NCI-H1436 treated with DMSO at 0.1 percent for 48 hours (cell line): ENCODE measurements around the gene SLC17A4.
"Not testable (repeated sequence)": the region's sequence is repeated elsewhere in the genome, so short reads cannot be mapped to it uniquely, and the experiment has no call there.

ENCODE experiments used
- DNase-seq: peaks from one replicate; lab custom pipeline; 2025; lab: John Stamatoyannopoulos, UW

Gene SLC17A4, protein sequence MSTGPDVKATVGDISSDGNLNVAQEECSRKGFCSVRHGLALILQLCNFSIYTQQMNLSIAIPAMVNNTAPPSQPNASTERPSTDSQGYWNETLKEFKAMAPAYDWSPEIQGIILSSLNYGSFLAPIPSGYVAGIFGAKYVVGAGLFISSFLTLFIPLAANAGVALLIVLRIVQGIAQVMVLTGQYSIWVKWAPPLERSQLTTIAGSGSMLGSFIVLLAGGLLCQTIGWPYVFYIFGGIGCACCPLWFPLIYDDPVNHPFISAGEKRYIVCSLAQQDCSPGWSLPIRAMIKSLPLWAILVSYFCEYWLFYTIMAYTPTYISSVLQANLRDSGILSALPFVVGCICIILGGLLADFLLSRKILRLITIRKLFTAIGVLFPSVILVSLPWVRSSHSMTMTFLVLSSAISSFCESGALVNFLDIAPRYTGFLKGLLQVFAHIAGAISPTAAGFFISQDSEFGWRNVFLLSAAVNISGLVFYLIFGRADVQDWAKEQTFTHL

GRCh38 chr6:25754535-25754934 is at the start of gene SLC17A4:
SLC17A4 (plus strand) TSS chr6:25754742; CDS start chr6:25761963, 7,221 bp downstream.
- no peak for DNase-seq

DNA sequence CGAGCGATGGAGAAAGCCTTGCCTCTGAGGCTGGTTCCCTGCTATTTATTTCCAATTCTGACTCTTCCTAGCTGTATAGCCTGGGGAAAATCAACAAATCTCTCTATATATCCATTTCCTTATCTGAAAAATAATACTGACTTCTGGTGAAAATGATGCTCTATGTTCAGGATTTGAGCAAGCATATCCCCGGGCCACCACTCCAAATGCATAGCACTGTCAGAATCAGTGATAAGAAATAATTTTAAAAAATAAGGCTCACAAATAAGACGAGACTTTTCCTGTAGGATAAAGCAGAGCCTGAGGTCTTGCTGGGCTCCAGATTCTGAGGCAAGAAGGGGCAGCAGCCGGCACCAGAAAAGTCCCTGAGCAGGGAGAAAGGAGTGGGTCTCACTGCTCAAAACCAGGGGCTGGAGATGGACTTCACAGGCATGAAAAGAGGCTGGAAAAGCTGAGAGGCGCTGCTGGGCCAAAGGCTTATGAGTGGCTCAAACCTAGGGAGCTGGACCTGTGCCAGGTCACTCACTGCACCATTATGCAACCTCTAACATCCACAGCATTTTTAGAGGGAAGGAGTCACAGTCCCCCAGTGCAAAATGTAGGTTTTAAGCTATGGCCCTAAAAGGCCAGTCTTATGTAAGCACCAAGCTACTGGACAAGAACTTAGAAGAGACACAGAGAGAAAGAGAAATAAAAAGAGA is 48.1 kb upstream of the SLC17A4 start:
- DNase-seq: no peak

- DNase-seq: no peak
Measured at GRCh38 chr6:25709761-25710160, 44.8 kb upstream of the SLC17A4 start.

DNA sequence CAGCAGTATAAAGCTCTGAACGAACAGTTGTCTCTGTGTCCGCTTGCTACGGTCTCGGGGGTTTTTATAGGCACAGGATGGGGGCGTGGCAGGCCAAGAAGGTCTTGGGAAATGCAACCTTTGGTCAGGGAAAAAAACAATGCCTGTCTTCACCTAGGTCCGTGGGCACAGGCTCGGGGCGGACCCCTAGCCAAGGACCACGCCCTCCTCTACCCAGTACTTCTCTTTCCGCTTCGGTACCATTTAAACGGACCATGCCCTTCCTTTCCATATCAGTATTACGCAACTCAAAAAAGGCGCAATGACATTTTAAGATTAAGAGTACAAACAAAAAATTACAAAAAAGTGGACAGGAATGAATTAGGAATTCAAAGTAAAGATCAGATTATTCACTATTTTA is 44.3 kb upstream of the SLC17A4 start:
- no peak for DNase-seq

- peak; percentile 29 for DNase-seq
Measured at GRCh38 chr6:25713824-25714223, 40.7 kb upstream of the SLC17A4 start.

GRCh38 chr6:25714765-25715164 is 39.8 kb upstream of the SLC17A4 start:
- no peak for DNase-seq

GRCh38 chr6:25715794-25716193 is 38.7 kb upstream of the SLC17A4 start:
- DNase-seq: no peak

DNA sequence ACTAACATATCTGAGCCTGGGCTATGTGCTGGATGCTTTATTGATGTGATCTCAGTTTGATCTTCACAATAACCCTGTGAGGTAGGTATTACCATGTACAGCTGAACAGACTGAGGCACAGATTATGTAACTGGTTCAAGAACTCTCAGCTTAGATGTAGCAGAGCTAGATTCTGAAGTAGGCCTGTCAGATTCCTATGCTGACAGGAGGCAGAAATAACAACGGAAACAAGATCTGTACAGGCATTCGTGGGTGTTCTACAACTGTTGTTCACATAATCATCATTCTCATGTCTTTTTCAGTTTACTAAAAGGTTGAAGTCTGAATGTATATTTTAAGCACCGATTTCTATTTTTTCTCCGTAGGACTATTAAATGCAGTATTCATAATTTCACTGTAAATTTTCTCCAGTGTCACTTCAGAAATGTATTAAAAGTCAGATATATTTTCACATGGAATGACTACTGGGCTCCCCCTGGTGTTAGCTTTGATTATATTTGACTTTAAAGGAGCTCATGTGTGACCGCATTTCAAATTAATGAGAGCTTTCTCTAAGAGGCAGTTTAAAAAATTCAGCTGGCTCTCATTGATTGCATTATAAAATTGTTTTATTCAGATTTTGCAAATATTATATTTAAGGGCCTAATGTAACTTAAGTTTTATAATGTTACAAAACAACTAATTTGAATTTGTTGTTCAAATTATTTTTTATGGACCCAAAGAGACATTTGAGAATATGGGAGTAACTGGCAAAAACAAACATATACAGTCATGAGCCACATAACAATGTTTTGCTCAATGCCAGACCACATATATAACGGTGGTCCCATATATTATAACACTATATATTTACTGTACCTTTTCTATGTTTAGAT is 36.4 kb upstream of the SLC17A4 start:
- DNase-seq: no peak

DNA sequence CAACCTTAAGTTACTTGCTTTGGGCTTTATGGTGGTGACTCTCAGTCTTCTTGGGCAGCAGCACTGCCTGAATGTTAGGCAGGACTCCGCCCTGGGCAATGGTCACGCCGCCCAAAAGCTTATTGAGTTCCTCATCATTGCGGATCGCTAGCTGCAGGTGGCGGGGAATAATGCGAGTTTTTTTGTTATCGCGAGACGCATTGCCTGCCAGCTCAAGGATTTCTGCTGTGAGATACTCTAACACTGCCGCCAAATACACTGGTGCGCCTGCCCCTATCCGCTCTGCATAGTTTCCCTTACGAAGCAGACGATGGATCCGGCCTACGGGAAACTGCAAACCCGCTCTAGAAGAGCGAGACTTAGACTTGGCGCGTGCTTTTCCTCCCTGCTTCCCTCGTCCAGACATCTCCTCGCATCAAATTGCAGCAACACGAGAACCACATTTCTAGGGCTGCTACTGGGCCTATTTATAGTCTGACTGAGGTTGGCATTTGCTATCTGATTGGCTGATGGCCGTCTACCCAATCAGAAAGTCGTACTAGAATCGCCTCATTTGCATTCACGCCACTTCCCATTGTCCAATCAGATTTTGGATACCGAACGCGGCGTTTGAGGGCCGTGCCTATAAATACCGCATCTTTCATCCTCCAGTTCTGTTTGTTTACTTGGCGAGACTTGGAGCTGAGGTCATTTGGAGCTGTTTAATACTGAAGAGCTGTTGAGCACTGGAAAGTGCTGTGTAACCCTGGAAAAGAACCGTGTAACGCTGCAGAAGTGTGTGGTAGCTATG is 28.2 kb upstream of the SLC17A4 start:
- DNase-seq: no peak

DNA sequence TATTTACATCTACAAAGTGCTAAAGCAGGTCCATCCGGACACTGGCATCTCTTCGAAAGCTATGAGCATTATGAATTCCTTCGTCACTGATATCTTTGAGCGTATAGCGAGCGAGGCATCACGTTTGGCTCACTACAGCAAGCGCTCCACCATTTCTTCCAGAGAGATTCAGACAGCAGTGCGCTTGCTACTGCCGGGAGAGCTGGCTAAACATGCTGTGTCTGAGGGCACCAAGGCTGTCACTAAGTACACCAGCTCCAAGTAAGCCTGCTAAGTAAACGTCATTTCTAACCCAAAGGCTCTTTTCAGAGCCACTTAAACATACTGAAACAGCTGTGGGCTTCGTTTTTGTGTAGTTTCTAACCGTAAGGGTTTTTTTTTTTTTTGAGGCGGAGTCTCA is 27.5 kb upstream of the SLC17A4 start:
- DNase-seq: no peak

GRCh38 chr6:25730907-25731306 is 23.6 kb upstream of the SLC17A4 start:
- no peak for DNase-seq

- DNase-seq: no peak
Measured at GRCh38 chr6:25731721-25732120, 22.8 kb upstream of the SLC17A4 start.

GRCh38 chr6:25732468-25733198 is 21.9 kb upstream of the SLC17A4 start:
- DNase-seq: no peak

DNA sequence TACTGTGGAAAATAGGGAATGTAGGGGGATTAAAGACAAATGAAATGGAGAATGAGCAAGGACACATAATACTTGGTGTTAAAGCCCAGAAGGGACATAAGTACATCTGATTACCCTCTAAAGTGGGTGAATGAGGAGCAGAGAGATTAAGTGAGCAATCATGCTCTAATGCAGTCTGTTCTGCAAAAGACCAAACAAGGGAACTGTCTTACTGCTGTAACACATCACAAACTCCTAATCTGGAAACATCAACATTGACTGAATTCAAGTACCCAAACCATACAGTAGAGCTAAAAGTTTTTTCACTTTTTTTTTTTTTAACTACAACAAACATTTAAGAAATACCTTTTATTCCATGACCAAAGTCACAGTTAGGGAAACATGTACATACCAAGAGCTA is 19.3 kb upstream of the SLC17A4 start:
- DNase-seq: no peak

DNA sequence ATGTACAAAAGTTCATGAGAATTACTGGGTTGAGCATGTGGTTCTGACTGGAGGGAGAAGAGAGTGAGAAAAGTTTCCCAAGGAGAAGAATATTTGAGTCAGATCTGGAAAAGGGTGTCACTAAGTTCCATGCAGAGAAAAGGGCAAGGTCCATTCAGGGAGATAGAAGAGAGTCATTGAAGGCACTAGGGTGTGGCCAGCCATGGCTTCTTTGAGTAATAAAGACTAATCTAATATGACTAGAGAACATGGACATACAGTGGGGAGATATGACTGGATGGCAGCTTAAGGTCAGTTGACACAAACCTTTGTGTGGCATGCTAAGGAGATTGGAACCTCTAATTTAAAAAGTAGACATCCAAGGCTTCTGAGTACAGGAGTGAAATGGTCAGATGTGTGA is 10.7 kb upstream of the SLC17A4 start:
- no peak for DNase-seq

GRCh38 chr6:25745836-25746235 is 8.7 kb upstream of the SLC17A4 start:
- DNase-seq: no peak

DNA sequence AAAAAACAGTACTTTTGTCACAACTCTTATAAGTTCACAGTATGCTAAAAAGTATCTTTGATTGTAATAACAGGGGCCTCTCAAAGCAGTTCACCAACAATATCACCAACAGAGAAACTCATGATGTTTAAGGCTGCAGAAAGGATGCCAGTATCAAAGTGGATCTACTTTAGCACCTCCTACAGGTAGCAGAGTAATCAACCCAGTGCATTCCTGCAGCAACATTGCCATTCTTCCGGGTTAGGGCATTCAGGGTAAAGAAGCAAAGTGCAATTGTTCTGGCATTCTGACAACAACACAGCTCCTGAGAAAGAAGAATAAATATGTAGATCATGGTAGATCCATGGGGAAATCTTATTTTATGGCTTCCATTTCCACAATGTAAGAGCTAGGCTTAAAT is 7.6 kb upstream of the SLC17A4 start:
- DNase-seq: no peak

DNA sequence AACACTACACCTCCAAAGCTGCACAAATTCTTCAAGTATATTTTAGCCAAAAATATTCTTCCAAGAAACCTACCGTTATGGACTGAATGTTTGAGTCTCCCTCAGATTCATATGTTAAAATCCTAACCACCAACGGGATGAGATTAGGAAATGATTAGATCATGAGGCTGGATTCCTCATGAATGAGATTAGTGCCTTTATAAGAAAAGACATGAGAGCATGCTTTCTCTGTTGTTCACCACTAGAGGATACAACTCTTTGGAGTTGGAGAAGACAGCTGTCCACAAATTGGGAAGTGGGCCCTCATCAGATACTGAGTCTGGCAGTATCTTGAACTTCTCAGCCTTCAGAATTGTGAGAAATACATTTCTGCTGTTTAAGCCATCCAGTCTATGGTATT is 7.1 kb upstream of the SLC17A4 start:
- no peak for DNase-seq

DNA sequence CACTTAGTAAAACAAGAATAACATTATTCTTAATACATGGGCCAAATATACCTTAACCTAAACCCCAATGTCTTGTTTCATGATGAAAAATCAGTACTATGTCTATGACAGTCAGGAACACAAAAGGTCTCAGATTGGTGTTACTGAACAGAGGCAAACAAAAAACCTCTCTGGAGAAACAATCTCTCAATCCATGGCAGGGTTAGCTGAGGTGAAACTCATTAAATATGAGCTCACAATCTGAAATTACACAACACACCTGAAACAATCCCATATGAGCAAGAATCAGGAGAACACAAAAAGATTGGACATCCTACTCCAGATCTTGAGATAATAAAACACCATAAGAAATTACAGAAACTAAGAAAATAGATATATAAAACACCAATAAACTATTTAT is 6.5 kb upstream of the SLC17A4 start:
- DNase-seq: no peak

DNA sequence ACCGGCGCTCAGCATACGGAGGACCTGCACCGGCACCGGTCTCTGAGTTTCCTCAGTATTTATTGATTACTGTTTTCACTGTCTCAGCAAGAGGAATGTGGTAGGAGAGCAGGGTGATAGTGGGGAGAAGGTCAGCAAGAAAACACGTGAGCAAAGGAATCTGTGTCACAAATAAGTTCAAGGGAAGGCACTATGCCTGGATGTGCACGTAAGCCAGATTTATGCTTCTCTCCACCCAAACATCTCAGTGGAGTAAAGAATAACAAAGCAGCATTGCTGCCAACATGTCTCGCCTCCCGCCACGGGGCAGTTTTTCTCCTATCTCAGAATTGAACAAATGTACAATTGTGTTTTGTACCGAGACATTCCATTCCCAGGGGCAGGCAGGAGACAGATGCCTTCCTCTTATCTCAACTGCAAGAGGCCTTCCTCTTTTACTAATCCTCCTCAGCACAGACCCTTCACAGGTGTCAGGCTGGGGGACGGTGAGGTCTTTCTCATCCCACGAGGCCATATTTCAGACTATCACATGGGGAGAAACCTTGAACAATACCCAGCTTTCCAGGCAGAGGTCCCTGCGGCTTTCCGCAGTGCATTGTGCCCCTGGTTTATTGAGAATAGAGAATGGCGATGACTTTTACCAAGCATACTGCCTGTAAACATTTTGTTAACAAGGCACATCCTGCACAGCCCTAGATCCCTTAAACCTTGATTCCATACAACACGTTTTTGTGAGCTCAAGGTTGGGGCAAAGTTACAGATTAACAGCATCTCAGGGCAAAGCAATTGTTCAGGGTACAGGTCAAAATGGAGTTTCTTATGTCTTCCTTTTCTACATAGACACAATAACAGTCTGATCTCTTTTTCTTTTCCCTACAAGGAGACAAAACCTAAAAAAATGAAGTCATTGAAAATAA is 5.7 kb upstream of the SLC17A4 start:
- DNase-seq: not testable (repeated sequence)
